Suprapubic skin (tissue), 4 donors: ENCODE measurements around the gene HEXIM1.

ENCODE experiments used
- CTCF ChIP-seq, 2 donors: fragments of 200-600 bp in 1 of 2; fragments of 450-650 bp in 1 of 2; sonication (generic) in 1 of 2; IDR thresholded peaks; one replicate each; pipeline ENCODE4 v1.5.1; 2016 to 2019; ENCODE audit warnings: antibody characterized with exemption in 2 of 2, mild to moderate bottlenecking in 1 of 2, moderate library complexity in 1 of 2
- EP300 ChIP-seq: sonication (generic); formaldehyde crosslinking; IDR thresholded peaks from one replicate; pipeline ENCODE4 v1.6.1; 2017; ENCODE audit warnings: antibody characterized with exemption
- POLR2A ChIP-seq, 2 donors: fragments of 450-650 bp; IDR thresholded peaks; one replicate each; pipeline ENCODE4 v1.6.1; 2017; ENCODE audit warnings: antibody characterized with exemption in 2 of 2, mild to moderate bottlenecking in 2 of 2, moderate library complexity in 2 of 2
- POLR2AphosphoS5 ChIP-seq, 3 donors: sonication (generic); formaldehyde crosslinking; IDR thresholded peaks; one replicate each; pipeline ENCODE4 v1.6.1; 2017; ENCODE audit warnings: antibody characterized with exemption in 3 of 3

- no peak for TF ChIP-seq CTCF (IDR thresholded peaks at IDR 0.05)
- TF ChIP-seq POLR2A (IDR thresholded peaks at IDR 0.05), result no peak
- TF ChIP-seq EP300, result no peak
- TF ChIP-seq POLR2AphosphoS5 (IDR thresholded peaks at IDR 0.05), result no peak
Observed at GRCh38 chr17:45190503-45191255, 42.4 kb downstream of the HEXIM1 start.
